Measurements from ENCODE around the gene TPSB2. TPM values are rescaled to one million over a fixed set of nuclear protein-coding genes. Genes with fewer than 3 reads are reported as not detected.

The TPSB2 gene
- total RNA-seq, 1 experiment from 2014 or later = 0.44 TPM

- no peak for TF ChIP-seq ZNF281 (CRISPR knock-in tag; IDR thresholded peaks at IDR 0.05)
Observed at GRCh38 chr16:1201444-1201843, 28.5 kb downstream of the TPSB2 start (continued).

GRCh38 chr16:1200014-1200627 is 29.9 kb downstream of the TPSB2 start:
- ChIA-PET POLR2A (no interaction called here), CTCF (interaction anchor here (0.6 kb wide), 1 partner anchor 16 kb away, joined by 3 read pairs; no protein-coding TSS in a partner anchor)
- H3K27ac Mint-ChIP-seq = peak overlapping the region; percentile 66
- no peak overlapping the region for H3K4me3 Mint-ChIP-seq
- H3K27me3 Mint-ChIP-seq (ENCODE audit: low read depth) = no peaks in the 10 kb centered on the region
- DNase-seq (ENCODE audit: low spot score) = no peak
- H3K9me3 Mint-ChIP-seq = no peaks in the 10 kb centered on the region
- TF ChIP-seq ZBTB21 (CRISPR knock-in tag; IDR thresholded peaks at IDR 0.05; ENCODE audit: borderline replicate concordance) (no peak), FOXJ3 (CRISPR knock-in tag; IDR thresholded peaks at IDR 0.05; ENCODE audit: borderline replicate concordance) (no peak), ZBTB43 (CRISPR knock-in tag; IDR thresholded peaks at IDR 0.05) (no peak), ZNF317 (CRISPR knock-in tag; IDR thresholded peaks at IDR 0.05; ENCODE audit: borderline replicate concordance, low read depth) (no peak), ZNF396 (CRISPR knock-in tag; IDR thresholded peaks at IDR 0.05; ENCODE audit: borderline replicate concordance) (no peak), FOXP1 (CRISPR knock-in tag; IDR thresholded peaks at IDR 0.05; ENCODE audit: borderline replicate concordance) (no peak), CREB1 (CRISPR knock-in tag; IDR thresholded peaks at IDR 0.05) (no peak), ZNF512 (CRISPR knock-in tag; IDR thresholded peaks at IDR 0.05; ENCODE audit: borderline replicate concordance) (no peak), JAZF1 (CRISPR knock-in tag; IDR thresholded peaks at IDR 0.05) (no peak), SMAD3 (CRISPR knock-in tag; IDR thresholded peaks at IDR 0.05; ENCODE audit: borderline replicate concordance) (no peak), FOXP4 (CRISPR knock-in tag; IDR thresholded peaks at IDR 0.05) (no peak), ATF6 (CRISPR knock-in tag; IDR thresholded peaks at IDR 0.05) (no peak), PREB (CRISPR knock-in tag; IDR thresholded peaks at IDR 0.05; ENCODE audit: borderline replicate concordance) (no peak), MYBL2 (CRISPR knock-in tag; IDR thresholded peaks at IDR 0.05) (no peak), TCF7 (CRISPR knock-in tag; IDR thresholded peaks at IDR 0.05; ENCODE audit: low read depth) (no peak)
- ATAC-seq = no peak
- H3K4me1 Mint-ChIP-seq = no peaks in the 10 kb centered on the region
- peaks cover 6% of the 10 kb centered on the region; the same call in 1 of the 2 replicates for H3K36me3 Mint-ChIP-seq
